Prostate gland (tissue), 2 donors: ENCODE measurements around the gene CAV1. TPM values are rescaled to one million over a fixed set of nuclear protein-coding genes. Genes with fewer than 3 reads are reported as not detected.

Experiments used
- DNase-seq: peaks from one replicate; pipeline ENCODE4 v3.0.0-alpha.2; 2019; ENCODE audit warnings: low spot score
- H3K27ac ChIP-seq, 2 donors: fragments of 200-600 bp; sonication (generic); 2 replicates each; pipeline ENCODE4 v1.5.1; 2017 to 2019
- H3K27me3 ChIP-seq: fragments of 200-600 bp; sonication (generic); replicated peaks from 2 replicates; pipeline ENCODE4 v1.5.1; 2019; ENCODE audit not compliant: insufficient read depth
- H3K36me3 ChIP-seq, 2 donors: fragments of 200-600 bp; sonication (generic); 1 replicate in 1 of 2; 2 replicates in 1 of 2; pipeline versions ENCODE4 v1.5.1 to v1.8.1; 2017 to 2019
- H3K4me1 ChIP-seq: fragments of 200-600 bp; sonication (generic); replicated peaks from 2 replicates; pipeline ENCODE4 v1.5.1; 2019
- H3K4me3 ChIP-seq, 2 donors: fragments of 200-600 bp; sonication (generic); 2 replicates each; pipeline ENCODE4 v1.5.1; 2017 to 2019
- H3K9me3 ChIP-seq: fragments of 200-600 bp; sonication (generic); 2 replicates; pipeline ENCODE4 v1.5.1; 2017
- POLR2A ChIP-seq: fragments of 450-650 bp; IDR thresholded peaks from one replicate; pipeline ENCODE4 v1.6.1; 2016; ENCODE audit warnings: antibody characterized with exemption, mild to moderate bottlenecking
- POLR2AphosphoS5 ChIP-seq: sonication (generic); formaldehyde crosslinking; IDR thresholded peaks from one replicate; pipeline ENCODE4 v1.6.1; 2017; ENCODE audit warnings: antibody characterized with exemption
- WGBS: methylation state at CpG from one replicate; pipeline ENCODE4 v1.1.5; 2018; 5-methylcytosine and 5-hydroxymethylcytosine counted together
- intact Hi-C: fragments of 100-400 bp; cut with DNase I; formaldehyde crosslinking; loops from one replicate; pipeline ENCODE4 v1.14.2; 2022
- total RNA-seq, 2 donors: library from RNA; depleted of rRNA; stranded (reverse); fragments of >200 nt; gene quantifications; one replicate each; pipeline ENCODE4 v1.1.0, GENCODE V29; 2016
- TF ChIP-seq, protein P1 (sequence below), 4 experiments: fragments of 200-600 bp in 2 of 4; fragments of 450-650 bp in 2 of 4; sonication (generic) in 2 of 4; IDR thresholded peaks; 1 replicate in 3 of 4; 2 replicates in 1 of 4; pipeline ENCODE4 v1.5.1; 2016 to 2019; ENCODE audit warnings: antibody characterized with exemption in 4 of 4, mild to moderate bottlenecking in 2 of 4, moderate library complexity in 2 of 4

The CAV1 gene
- total RNA-seq, 2 donors from 2014 or later, result 54.0 to 114 TPM

DNA sequence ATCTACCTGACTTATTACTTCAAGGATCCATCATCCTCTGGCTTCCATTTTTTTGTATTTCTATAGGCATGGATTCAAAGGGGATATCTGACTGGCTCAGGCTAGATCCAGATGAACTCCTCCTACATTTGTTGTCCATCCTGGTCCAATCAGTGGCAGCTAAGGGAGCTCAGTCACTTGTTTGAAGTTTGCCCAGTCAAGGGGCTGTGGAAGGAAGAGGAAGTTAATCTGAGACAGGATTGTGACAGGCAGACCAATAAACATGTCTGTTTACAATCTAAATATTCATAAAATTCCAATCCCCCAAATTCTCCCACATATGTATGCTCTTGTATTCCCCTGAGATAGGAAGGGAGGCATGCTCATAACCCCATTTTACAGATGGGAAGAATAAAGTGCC is 48.7 kb downstream of the CAV1 start:
- no peak overlapping the region for H3K4me3 ChIP-seq
- DNase-seq, result no peak
- no peaks in the 10 kb centered on the region for H3K36me3 ChIP-seq
- no peaks in the 10 kb centered on the region for H3K27me3 ChIP-seq
- no peaks in the 10 kb centered on the region for H3K9me3 ChIP-seq
- H3K4me1 ChIP-seq, result no peaks in the 10 kb centered on the region
- TF ChIP-seq POLR2A, result no peak
- TF ChIP-seq, protein P1, sequence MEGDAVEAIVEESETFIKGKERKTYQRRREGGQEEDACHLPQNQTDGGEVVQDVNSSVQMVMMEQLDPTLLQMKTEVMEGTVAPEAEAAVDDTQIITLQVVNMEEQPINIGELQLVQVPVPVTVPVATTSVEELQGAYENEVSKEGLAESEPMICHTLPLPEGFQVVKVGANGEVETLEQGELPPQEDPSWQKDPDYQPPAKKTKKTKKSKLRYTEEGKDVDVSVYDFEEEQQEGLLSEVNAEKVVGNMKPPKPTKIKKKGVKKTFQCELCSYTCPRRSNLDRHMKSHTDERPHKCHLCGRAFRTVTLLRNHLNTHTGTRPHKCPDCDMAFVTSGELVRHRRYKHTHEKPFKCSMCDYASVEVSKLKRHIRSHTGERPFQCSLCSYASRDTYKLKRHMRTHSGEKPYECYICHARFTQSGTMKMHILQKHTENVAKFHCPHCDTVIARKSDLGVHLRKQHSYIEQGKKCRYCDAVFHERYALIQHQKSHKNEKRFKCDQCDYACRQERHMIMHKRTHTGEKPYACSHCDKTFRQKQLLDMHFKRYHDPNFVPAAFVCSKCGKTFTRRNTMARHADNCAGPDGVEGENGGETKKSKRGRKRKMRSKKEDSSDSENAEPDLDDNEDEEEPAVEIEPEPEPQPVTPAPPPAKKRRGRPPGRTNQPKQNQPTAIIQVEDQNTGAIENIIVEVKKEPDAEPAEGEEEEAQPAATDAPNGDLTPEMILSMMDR (IDR thresholded peaks at IDR 0.05), result no peak
- no peak for TF ChIP-seq POLR2AphosphoS5
- intact Hi-C loops, result no loop called here
- H3K27ac ChIP-seq, result no peak overlapping the region

DNA sequence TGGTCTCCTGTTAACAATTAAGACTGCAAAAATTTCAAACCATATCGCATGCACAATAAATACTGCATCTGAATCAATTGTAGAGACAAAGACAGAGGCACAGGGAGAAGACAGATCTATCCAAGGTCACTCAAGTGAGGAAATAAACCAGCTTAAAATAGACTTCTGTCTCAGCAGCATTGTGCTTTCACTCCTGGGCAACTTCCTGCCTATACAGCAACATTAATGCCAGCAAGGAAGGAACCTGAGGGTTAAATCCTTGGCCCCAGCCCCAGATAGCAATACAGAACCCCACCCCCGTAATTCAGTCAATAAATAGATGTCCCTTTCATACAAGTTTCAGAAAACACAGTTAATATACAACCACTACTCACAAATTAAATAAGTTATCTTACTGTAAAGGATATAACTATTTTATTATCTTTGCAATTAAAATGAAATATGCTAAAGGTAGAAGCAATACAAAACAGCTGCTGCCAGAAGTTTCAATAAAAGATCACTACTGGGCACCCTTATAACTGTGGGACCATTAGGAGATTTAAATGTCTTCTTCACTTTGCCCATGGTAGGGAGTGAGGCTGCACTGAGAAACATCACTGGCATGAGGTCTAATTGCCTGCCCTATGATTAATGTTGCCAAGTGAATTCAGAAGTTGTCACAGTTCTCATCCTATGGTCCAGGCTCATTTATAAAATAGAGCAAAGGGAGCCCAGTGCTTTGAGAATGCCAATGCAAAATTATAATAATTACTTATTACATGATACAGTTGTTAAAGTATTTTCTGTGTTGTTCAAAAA is 49.4 kb downstream of the CAV1 start:
- H3K36me3 ChIP-seq, result no peaks in the 10 kb centered on the region
- no peaks in the 10 kb centered on the region for H3K9me3 ChIP-seq
- no peaks in the 10 kb centered on the region for H3K4me1 ChIP-seq
- intact Hi-C loops, result no loop called here
- DNase-seq, result no peak
- 52% methylated on average over 2 of the region's 2 CpGs for WGBS
- no peak overlapping the region for H3K4me3 ChIP-seq
- no peaks in the 10 kb centered on the region for H3K27me3 ChIP-seq
- TF ChIP-seq POLR2AphosphoS5 (no peak), POLR2A (no peak)
- TF ChIP-seq, protein P1 (IDR thresholded peaks at IDR 0.05), result no peak
- H3K27ac ChIP-seq, result no peak overlapping the region

DNA sequence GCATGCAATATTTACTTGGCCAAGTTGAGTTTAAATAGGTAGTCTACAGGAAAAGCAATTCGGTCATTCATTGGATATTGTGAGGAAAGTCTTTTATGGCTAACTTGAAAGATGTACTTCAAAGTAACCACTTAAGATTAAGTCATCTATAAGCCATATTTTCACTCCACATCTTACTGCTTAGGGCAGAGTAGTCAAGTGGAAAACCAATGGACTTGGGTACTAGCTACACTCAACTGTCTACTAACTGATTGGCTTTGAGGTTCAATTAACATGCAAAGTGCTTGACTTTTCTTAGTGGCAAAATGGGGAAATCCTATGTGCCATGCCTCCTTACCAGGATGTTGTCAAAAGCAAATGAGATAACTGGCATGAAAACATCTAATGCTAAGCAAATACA is 51.0 kb downstream of the CAV1 start:
- no peaks in the 10 kb centered on the region for H3K27me3 ChIP-seq
- no peaks in the 10 kb centered on the region for H3K36me3 ChIP-seq
- no peak for DNase-seq
- no peak overlapping the region for H3K4me3 ChIP-seq
- 91% methylated on average over 1 of the region's 1 CpG for WGBS
- H3K4me1 ChIP-seq, result no peaks in the 10 kb centered on the region
- intact Hi-C loops, result no loop called here
- TF ChIP-seq, protein P1 (IDR thresholded peaks at IDR 0.05), result no peak
- TF ChIP-seq POLR2AphosphoS5 (no peak), POLR2A (no peak)
- no peak overlapping the region for H3K27ac ChIP-seq
- no peaks in the 10 kb centered on the region for H3K9me3 ChIP-seq

DNA sequence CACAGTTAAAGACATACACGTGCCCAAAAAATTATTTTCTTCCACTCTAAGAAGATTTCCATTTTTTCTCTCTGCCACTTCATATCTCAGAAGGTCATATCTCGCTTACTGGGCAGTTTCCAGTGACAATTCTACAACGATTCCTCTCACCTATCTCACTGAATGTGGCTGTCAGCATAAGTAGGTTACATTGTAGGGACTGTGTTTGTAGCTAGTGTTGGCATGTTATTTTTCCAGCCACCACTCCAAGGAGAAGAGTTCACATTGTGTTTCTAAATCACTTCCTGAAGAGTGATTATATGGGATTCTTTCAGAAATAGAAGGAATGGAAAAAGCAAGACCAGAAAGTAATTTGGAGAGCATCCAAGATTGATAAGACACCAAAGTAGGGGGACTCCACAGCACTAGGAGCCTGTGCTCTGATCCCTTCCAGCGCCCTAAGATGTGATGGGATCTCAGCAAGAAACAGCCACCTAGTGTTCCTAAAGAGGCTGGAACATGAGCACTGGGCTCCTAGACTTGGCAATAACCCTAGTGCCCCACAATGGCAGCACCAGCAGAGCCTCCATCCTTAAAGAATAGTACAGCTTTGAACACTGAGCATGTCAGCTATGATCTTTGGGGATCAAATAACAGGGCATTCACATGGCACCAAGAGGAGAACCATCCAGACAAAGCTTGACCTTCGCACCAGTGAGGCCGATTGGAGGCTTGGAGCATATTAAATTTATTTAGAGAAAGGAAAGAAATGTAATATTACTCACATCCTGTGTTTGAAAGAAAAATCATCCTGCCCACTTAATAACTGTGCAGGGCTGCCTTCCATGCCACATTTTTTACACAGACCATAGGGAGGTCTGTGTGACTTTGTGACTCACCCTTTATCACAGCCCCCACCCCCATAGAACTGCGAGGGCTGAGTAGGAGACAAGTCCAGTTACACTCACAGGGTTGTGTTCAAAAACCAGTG is 51.8 kb downstream of the CAV1 start:
- no peaks in the 10 kb centered on the region for H3K4me1 ChIP-seq
- TF ChIP-seq, protein P1 (IDR thresholded peaks at IDR 0.05), result no peak
- TF ChIP-seq POLR2AphosphoS5 (no peak), POLR2A (no peak)
- H3K4me3 ChIP-seq, result no peak overlapping the region
- H3K27me3 ChIP-seq, result no peaks in the 10 kb centered on the region
- H3K27ac ChIP-seq, result no peak overlapping the region
- H3K9me3 ChIP-seq, result no peaks in the 10 kb centered on the region
- intact Hi-C loops, result no loop called here
- DNase-seq, result no peak
- 83% methylated on average over 7 of the region's 7 CpGs for WGBS
- no peaks in the 10 kb centered on the region for H3K36me3 ChIP-seq
